GM19324 (cell line): Measurements from ENCODE around the gene PTPRM.
"Not testable (repeated sequence)": the region's sequence is repeated elsewhere in the genome, so short reads cannot be mapped to it uniquely, and the experiment has no call there.

Experiments
- ATAC-seq: cut with Tn5 transposase; IDR thresholded peaks from one replicate; pipeline ENCODE4 v1.9.1; 2021; ENCODE audit warnings: mild to moderate bottlenecking, moderate library complexity; ENCODE audit not compliant: unreplicated experiment, low FRiP score

Gene PTPRM

DNA sequence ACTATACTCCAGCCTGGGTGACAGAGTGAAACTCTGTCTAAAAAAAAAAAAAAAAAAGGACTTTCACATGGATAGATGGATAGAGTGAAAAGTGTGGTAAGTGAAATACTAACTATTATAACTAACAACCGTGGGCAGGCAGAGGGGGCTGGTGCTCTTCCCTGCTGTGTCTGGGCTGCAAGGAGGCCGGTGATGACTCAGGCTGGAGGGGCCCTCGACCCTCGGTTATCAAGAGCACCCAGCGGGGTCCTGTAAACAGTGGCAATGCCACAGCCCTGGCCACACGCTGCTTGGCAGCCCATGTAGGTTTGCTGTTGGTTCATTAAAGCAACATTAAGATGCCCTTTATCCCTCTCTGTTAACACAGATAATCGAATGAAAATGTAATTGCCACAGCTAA, 857.4 kb downstream of the PTPRM start:
- no peak for ATAC-seq

- no peak for ATAC-seq
Measured at GRCh38 chr18:8424917-8425725, 858.0 kb downstream of the PTPRM start.

GRCh38 chr18:8426401-8426800, 859.3 kb downstream of the PTPRM start:
- ATAC-seq: no peak

GRCh38 chr18:8427339-8427738, 860.2 kb downstream of the PTPRM start:
- ATAC-seq: no peak

DNA sequence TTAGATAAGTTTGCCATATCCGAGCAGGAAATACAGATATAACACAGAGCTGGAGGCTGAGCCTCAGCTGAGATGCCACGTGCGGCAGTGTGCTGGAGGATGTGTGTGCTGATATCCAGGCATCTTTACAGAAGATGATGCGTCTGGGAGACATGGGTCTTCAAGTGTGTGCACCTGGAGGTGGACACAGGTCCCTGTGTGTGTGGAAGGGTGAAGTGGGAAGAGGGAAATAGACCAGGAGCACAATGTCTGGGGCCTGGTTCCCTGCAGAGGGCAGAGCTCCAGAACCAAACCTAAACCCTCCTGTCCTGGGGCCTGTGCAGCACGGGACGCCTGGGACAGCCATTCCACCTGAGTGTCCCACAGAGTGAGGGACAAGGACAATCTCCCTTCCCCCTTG, 861.8 kb downstream of the PTPRM start:
- ATAC-seq: no peak

DNA sequence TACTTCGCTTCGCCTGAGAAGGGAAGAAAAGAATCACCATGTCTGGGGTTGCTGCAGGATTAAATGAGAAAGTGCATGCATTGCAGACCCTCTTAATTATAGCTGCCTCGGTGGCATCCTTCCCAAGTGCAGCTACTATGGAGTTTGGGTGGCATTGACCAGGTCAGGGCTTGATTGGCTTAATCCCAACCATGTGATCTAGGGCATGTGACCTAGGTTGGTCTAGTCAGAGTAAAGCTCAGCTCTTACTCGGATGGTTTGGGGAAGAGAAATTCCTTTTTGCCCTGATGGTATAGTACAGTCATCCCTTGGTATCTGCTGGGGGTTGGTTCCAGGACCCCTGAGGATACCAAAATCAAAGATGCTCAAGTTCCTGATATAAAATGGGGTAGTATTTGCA, 863.9 kb downstream of the PTPRM start:
- ATAC-seq: no peak

DNA sequence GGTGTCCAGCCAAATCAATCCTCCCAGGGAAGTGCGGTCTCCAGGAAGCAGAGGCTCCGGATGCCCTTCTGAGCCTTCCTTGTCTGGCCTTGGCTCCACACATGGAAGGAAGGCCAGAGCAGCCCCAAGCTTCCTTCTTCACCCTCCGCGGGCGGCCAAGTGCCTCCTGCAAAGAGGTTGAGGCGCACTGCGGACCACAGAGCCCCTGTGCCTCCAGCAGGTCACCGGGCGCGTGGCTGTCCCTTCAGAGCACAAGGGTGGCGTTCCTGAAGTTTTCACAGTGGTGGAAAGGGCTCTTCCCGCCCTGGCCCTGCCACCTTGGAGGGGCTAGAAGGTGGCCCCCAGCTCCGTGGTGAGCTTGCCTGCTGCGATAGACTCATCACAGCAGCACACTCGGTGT, 866.2 kb downstream of the PTPRM start:
- no peak for ATAC-seq

DNA sequence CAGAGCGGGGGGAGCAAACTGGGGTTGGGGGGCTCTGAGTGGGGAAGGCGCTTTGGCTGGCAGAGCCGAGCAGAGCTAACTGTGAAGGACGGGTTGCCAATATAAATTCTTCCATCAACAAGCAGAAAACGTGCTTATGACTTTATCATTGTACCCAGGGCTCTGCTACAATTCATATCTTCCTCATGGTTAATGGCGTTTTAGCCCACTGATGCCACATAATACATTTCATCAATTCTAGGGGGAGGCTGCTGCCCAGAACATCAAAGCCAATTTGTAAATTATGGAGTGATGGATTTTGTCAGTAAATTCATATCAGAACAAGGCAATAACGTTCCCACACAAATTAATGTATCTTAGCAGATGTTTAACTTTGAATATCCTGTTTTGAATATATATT, 866.7 kb downstream of the PTPRM start:
- no peak for ATAC-seq

GRCh38 chr18:8435376-8435775, 868.3 kb downstream of the PTPRM start:
- ATAC-seq: no peak

GRCh38 chr18:8439055-8439454, 871.9 kb downstream of the PTPRM start:
- ATAC-seq: no peak

- ATAC-seq: no peak
Measured at GRCh38 chr18:8443505-8443904, 876.4 kb downstream of the PTPRM start.

- ATAC-seq: not testable (repeated sequence)
Measured at GRCh38 chr18:8446936-8447335, 879.8 kb downstream of the PTPRM start.

DNA sequence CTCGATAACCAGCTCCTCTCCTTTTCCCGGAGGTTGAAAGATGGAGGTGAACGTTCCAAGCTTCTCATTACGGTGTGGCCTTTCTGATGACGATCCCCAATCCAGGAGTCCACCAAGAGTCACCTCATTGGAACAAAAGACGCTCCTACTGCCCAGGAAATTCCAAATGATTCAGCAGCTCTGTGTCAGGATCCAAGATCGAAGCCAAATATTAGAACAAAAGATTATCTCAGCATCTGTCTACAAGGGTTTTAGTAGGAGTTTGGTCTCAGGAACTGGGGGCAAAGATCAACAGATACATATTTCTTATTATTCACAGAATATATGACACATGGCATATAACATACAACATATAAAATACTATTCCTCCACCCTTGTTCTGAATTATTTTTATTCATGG, 881.0 kb downstream of the PTPRM start:
- no peak for ATAC-seq

DNA sequence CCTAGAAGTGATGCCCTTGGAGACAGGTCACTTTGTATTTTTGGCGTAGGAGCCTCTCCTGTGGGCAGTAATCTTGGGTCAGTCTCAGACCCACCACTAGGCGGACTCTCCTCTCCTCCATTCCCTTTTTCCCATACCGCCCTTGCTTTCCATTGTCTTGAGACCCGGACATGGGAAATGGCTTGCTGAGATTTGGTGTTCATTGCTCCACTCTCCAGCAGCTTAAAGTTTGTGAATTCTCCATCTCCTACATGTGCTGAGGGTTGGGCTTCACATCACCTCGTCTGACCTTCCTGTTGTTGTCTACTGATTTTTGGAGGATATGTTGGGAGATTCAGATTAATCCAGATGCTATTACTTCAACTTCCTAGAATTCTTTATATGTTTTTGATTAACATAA, 882.9 kb downstream of the PTPRM start:
- no peak for ATAC-seq

GRCh38 chr18:8450898-8451665, 884.0 kb downstream of the PTPRM start:
- ATAC-seq: no peak

- no peak for ATAC-seq
Measured at GRCh38 chr18:8453528-8453927, 886.4 kb downstream of the PTPRM start.

DNA sequence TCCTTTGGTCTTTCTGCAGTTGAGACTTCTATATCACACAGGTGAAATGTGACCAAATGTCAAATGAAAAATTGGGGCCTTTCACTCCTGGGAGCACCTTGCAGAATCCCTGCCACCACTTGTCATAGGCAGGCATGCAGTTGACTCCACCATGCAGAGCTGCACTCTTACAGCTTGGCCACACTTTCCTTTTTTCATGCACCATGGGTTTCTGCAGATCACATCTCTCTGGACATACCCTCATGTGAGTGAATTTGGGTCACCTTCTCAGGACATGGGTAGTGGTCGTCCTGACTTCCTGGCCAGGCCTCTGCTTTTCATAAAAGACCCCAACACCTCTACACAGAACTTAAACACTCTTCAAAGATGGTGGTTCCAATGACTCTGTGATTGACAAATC, 887.0 kb downstream of the PTPRM start:
- ATAC-seq: no peak

- ATAC-seq: no peak
Measured at GRCh38 chr18:8455661-8456614, 888.8 kb downstream of the PTPRM start.
